Measurements from ENCODE around the gene AKAP6.
"Not testable (repeated sequence)": the region's sequence is repeated elsewhere in the genome, so short reads cannot be mapped to it uniquely, and the experiment has no call there.

The AKAP6 gene

DNA sequence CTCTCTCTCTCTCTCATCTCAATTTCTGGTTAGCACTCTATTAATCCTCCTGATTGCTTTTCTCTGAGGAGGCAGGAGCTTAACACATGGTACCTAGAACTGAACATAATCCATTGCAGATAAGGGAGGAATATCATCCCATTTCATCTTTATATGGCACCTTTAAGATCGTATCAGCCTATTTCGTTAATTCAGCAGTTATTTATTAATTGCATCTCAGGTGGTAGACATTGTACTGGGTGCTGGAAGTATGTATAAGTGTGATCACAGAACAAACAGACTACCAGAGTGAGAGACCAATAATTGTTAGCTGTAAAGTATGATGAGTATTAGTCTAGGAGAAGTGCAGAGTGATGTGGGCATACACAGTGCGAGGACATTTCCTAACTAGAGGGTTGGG lies 39.0 kb downstream of the AKAP6 start:
- H3K4me3 ChIP-seq (ENCODE audit: low read length): no peak overlapping the region
- no peaks in the 10 kb centered on the region for H3K9me3 ChIP-seq (ENCODE audit: control insufficient read depth, insufficient read depth, low read length)
- H3K4me1 ChIP-seq (ENCODE audit: control insufficient read depth, low read length): no peaks in the 10 kb centered on the region
- no peaks in the 10 kb centered on the region for H4K20me1 ChIP-seq (ENCODE audit: control insufficient read depth, insufficient read depth, low read depth, low read length)
- H3F3A ChIP-seq (ENCODE audit: control insufficient read depth, insufficient read depth): no peaks in the 10 kb centered on the region
- H3K27me3 ChIP-seq (ENCODE audit: control insufficient read depth, low read length): no peaks in the 10 kb centered on the region
- H3K79me2 ChIP-seq (ENCODE audit: control insufficient read depth, low read length): no peaks in the 10 kb centered on the region
- no peaks in the 10 kb centered on the region for H3K36me3 ChIP-seq (ENCODE audit: control insufficient read depth, low read length)
- no peak overlapping the region for H3K27ac ChIP-seq (ENCODE audit: low read depth, low read length)
- H3K9me2 ChIP-seq (replicated peaks; ENCODE audit: control insufficient read depth, low read length): no peaks in the 10 kb centered on the region
- TF ChIP-seq, protein P1, sequence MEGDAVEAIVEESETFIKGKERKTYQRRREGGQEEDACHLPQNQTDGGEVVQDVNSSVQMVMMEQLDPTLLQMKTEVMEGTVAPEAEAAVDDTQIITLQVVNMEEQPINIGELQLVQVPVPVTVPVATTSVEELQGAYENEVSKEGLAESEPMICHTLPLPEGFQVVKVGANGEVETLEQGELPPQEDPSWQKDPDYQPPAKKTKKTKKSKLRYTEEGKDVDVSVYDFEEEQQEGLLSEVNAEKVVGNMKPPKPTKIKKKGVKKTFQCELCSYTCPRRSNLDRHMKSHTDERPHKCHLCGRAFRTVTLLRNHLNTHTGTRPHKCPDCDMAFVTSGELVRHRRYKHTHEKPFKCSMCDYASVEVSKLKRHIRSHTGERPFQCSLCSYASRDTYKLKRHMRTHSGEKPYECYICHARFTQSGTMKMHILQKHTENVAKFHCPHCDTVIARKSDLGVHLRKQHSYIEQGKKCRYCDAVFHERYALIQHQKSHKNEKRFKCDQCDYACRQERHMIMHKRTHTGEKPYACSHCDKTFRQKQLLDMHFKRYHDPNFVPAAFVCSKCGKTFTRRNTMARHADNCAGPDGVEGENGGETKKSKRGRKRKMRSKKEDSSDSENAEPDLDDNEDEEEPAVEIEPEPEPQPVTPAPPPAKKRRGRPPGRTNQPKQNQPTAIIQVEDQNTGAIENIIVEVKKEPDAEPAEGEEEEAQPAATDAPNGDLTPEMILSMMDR (IDR thresholded peaks at IDR 0.05; ENCODE audit: low read depth, low read length, poor library complexity, severe bottlenecking): no peak
- TF ChIP-seq EZH2phosphoT487 (IDR thresholded peaks at IDR 0.05; ENCODE audit: borderline replicate concordance, low read length): no peak
- no peak overlapping the region for H3K4me2 ChIP-seq (ENCODE audit: low read length)

- Histone ChIP-seq H3K36me3 (ENCODE audit: control insufficient read depth, low read length) (no peaks in the 10 kb centered on the region), H3K4me2 (ENCODE audit: low read length) (no peak overlapping the region), H3K27me3 (ENCODE audit: control insufficient read depth, low read length) (no peaks in the 10 kb centered on the region), H3K4me3 (ENCODE audit: low read length) (no peak overlapping the region), H3K9me3 (ENCODE audit: control insufficient read depth, insufficient read depth, low read length) (no peaks in the 10 kb centered on the region), H3F3A (ENCODE audit: control insufficient read depth, insufficient read depth) (no peaks in the 10 kb centered on the region), H3K9me2 (replicated peaks; ENCODE audit: control insufficient read depth, low read length) (no peaks in the 10 kb centered on the region), H4K20me1 (ENCODE audit: control insufficient read depth, insufficient read depth, low read depth, low read length) (no peaks in the 10 kb centered on the region), H3K27ac (ENCODE audit: low read depth, low read length) (no peak overlapping the region), H3K79me2 (ENCODE audit: control insufficient read depth, low read length) (no peaks in the 10 kb centered on the region), H3K4me1 (ENCODE audit: control insufficient read depth, low read length) (no peaks in the 10 kb centered on the region)
- no peak for TF ChIP-seq EZH2phosphoT487 (IDR thresholded peaks at IDR 0.05; ENCODE audit: borderline replicate concordance, low read length)
- TF ChIP-seq, protein P1 (IDR thresholded peaks at IDR 0.05; ENCODE audit: low read depth, low read length, poor library complexity, severe bottlenecking): no peak
Measured at GRCh38 chr14:32370714-32371113, 41.6 kb downstream of the AKAP6 start.

DNA sequence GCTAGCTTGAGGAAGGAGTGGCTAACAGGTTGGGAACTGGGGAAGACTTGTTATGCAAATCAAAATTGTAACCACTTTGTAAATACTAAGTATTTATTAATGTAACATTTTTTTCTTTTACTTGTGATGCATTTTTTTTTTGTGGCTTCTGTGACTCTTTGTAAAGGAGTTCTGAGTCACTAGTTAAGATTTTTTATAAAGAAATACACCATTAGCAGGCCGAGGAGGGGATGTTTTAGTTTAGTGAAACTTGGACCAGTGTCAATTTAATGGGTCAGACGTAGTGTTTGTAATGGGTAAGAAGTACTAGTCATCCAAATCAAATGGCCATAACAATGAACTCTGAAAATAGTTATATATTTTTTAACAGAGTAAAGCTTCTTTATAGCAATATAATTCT lies 43.1 kb downstream of the AKAP6 start:
- no peaks in the 10 kb centered on the region for H3K9me2 ChIP-seq (replicated peaks; ENCODE audit: control insufficient read depth, low read length)
- no peaks in the 10 kb centered on the region for H3K36me3 ChIP-seq (ENCODE audit: control insufficient read depth, low read length)
- TF ChIP-seq, protein P1 (IDR thresholded peaks at IDR 0.05; ENCODE audit: low read depth, low read length, poor library complexity, severe bottlenecking): no peak
- no peak for TF ChIP-seq EZH2phosphoT487 (IDR thresholded peaks at IDR 0.05; ENCODE audit: borderline replicate concordance, low read length)
- no peaks in the 10 kb centered on the region for H4K20me1 ChIP-seq (ENCODE audit: control insufficient read depth, insufficient read depth, low read depth, low read length)
- H3K27ac ChIP-seq (ENCODE audit: low read depth, low read length): no peak overlapping the region
- no peaks in the 10 kb centered on the region for H3K4me1 ChIP-seq (ENCODE audit: control insufficient read depth, low read length)
- no peaks in the 10 kb centered on the region for H3K27me3 ChIP-seq (ENCODE audit: control insufficient read depth, low read length)
- H3K79me2 ChIP-seq (ENCODE audit: control insufficient read depth, low read length): no peaks in the 10 kb centered on the region
- no peak overlapping the region for H3K4me3 ChIP-seq (ENCODE audit: low read length)
- no peaks in the 10 kb centered on the region for H3K9me3 ChIP-seq (ENCODE audit: control insufficient read depth, insufficient read depth, low read length)
- no peak overlapping the region for H3K4me2 ChIP-seq (ENCODE audit: low read length)
- no peaks in the 10 kb centered on the region for H3F3A ChIP-seq (ENCODE audit: control insufficient read depth, insufficient read depth)

DNA sequence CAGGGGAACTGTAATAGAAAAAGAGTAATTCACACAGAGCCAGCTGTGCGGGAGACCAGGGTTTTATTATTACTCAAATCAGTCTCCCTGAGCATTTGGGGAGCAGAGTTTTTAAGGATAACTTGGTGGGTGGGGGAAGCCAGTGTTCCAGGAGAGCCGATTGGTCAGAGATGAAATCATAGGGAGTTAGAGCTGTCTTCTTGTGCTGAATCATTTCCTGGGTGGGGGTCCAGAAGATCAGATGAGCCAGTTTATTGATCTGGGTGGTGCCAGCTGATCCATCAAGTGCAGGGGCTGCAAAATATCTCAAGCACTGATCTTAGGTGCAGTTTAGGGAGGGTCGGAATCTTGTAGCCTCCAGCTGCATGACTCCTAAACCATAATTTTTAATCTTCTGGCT lies 44.1 kb downstream of the AKAP6 start:
- H3F3A ChIP-seq (ENCODE audit: control insufficient read depth, insufficient read depth); H3K4me3 ChIP-seq (ENCODE audit: low read length); H3K4me2 ChIP-seq (ENCODE audit: low read length); H3K4me1 ChIP-seq (ENCODE audit: control insufficient read depth, low read length); H3K36me3 ChIP-seq (ENCODE audit: control insufficient read depth, low read length); H4K20me1 ChIP-seq (ENCODE audit: control insufficient read depth, insufficient read depth, low read depth, low read length); H3K79me2 ChIP-seq (ENCODE audit: control insufficient read depth, low read length); H3K9me3 ChIP-seq (ENCODE audit: control insufficient read depth, insufficient read depth, low read length); H3K27ac ChIP-seq (ENCODE audit: low read depth, low read length); H3K27me3 ChIP-seq (ENCODE audit: control insufficient read depth, low read length); H3K9me2 ChIP-seq (replicated peaks; ENCODE audit: control insufficient read depth, low read length): not testable (repeated sequence)
